H1 (cell line): ENCODE data around the gene CRAT. TPM values are rescaled to one million over a fixed set of nuclear protein-coding genes. Genes with fewer than 3 reads are reported as not detected.

Experiments used
- CTCF ChIA-PET: fragments of 300-600 bp; sonication (Branson Sonifier 250); formaldehyde crosslinking; loops from one replicate; lab custom pipeline; 2021; ENCODE audit not compliant: partially characterized antibody; lab: Charles Lee
- POLR2A ChIA-PET: fragments of 300-600 bp; sonication (Branson Sonifier 250); formaldehyde crosslinking; loops from one replicate; lab custom pipeline; 2021; ENCODE audit warnings: inconsistent platforms; ENCODE audit not compliant: partially characterized antibody; lab: Charles Lee
- DNase-seq, 2 experiments: peaks; one replicate each; pipeline versions ENCODE4 v3.0.0 to v3.0.0-alpha.2; 2010 to 2022; ENCODE audit warnings: low spot score in 2 of 2, low read depth in 1 of 2, mixed read lengths in 1 of 2
- FAIRE-seq: peaks from 2 replicates; lab custom pipeline; 2011; peaks lifted over from hg19 to GRCh38; lab: Jason Lieb, UNC
- H2AFZ ChIP-seq: 2 replicates; pipeline ENCODE4 v1.8.1; 2012; ENCODE audit warnings: low read length, inconsistent platforms
- H2AK5ac ChIP-seq: 2 replicates; pipeline ENCODE4 v1.6.1; 2013; ENCODE audit warnings: low read depth, low read length
- H2BK120ac ChIP-seq: replicated peaks from 2 replicates; pipeline ENCODE3; 2013; ENCODE audit warnings: low read depth, low read length, inconsistent platforms
- H2BK12ac ChIP-seq: 2 replicates; pipeline ENCODE4 v1.6.1; 2013; ENCODE audit warnings: low read depth, low read length
- H2BK15ac ChIP-seq: 2 replicates; pipeline ENCODE4 v1.6.1; 2013; ENCODE audit warnings: low read length
- H2BK20ac ChIP-seq: 2 replicates; pipeline ENCODE4 v1.6.1; 2013; ENCODE audit warnings: low read length
- H2BK5ac ChIP-seq: 2 replicates; pipeline ENCODE4 v1.6.1; 2013; ENCODE audit warnings: low read depth, low read length
- H3K14ac ChIP-seq: 2 replicates; pipeline ENCODE4 v1.6.1; 2013; ENCODE audit warnings: inconsistent platforms; ENCODE audit not compliant: insufficient read length
- H3K18ac ChIP-seq: 2 replicates; pipeline ENCODE4 v1.6.1; 2013; ENCODE audit warnings: low read length; ENCODE audit errors: extremely low read depth
- H3K23ac ChIP-seq: 2 replicates; pipeline ENCODE4 v1.6.1; 2013; ENCODE audit warnings: inconsistent platforms; ENCODE audit not compliant: insufficient read length
- H3K23me2 ChIP-seq: 2 replicates; pipeline ENCODE4 v1.6.1; 2013; ENCODE audit warnings: low read depth, low read length
- H3K27ac ChIP-seq: 2 replicates; pipeline ENCODE4 v1.6.1; 2011; ENCODE audit warnings: low read depth, low read length, inconsistent platforms
- H3K27me3 ChIP-seq, 4 experiments: replicated peaks in 1 of 4; 1 replicate in 1 of 4; 2 replicates in 3 of 4; pipeline versions ENCODE4 v1.6.1 to v1.8.1; 2011 to 2013; ENCODE audit warnings: low read length in 3 of 4, mild to moderate bottlenecking in 3 of 4, inconsistent platforms in 2 of 4, mixed read lengths in 2 of 4, moderate library complexity in 1 of 4; ENCODE audit not compliant: control insufficient read depth in 3 of 4, insufficient read depth in 3 of 4; ENCODE audit errors: extremely low read depth in 1 of 4
- H3K36me3 ChIP-seq, 4 experiments: 2 replicates each; pipeline versions ENCODE4 v1.6.1 to v1.8.1; 2011 to 2013; ENCODE audit warnings: mild to moderate bottlenecking in 4 of 4, low read length in 3 of 4, moderate library complexity in 2 of 4, control low read depth in 1 of 4, inconsistent platforms in 1 of 4; ENCODE audit not compliant: insufficient read depth in 4 of 4, control insufficient read depth in 2 of 4
- H3K4ac ChIP-seq: replicated peaks from 2 replicates; pipeline ENCODE3; 2013; ENCODE audit warnings: low read length, low read depth, mixed read lengths, inconsistent platforms; ENCODE audit not compliant: insufficient read length
- H3K4me1 ChIP-seq, 4 experiments: replicated peaks in 1 of 4; 1 replicate in 1 of 4; 2 replicates in 3 of 4; pipeline versions ENCODE4 v1.6.1 to v1.8.1; 2011 to 2013; ENCODE audit warnings: low read length in 3 of 4, inconsistent platforms in 2 of 4, mixed read lengths in 1 of 4; ENCODE audit not compliant: insufficient read depth in 4 of 4, control insufficient read depth in 3 of 4
- H3K4me2 ChIP-seq, 2 experiments: 2 replicates each; pipeline versions ENCODE4 v1.6.1 to v1.8.1; 2011 to 2013; ENCODE audit warnings: low read depth in 2 of 2, low read length in 2 of 2, control low read depth in 1 of 2, inconsistent platforms in 1 of 2, mild to moderate bottlenecking in 1 of 2; ENCODE audit not compliant: insufficient read depth in 1 of 2
- H3K4me3 ChIP-seq, 4 experiments: fragments of 200-600, 300-600 bp in 1 of 4; sonication (generic), shearing (Covaris generic), sonication (Bioruptor Twin) in 1 of 4; 2 replicates each; pipeline versions ENCODE4 v1.5.1 to v1.8.1; 2011 to 2016; ENCODE audit warnings: low read length in 4 of 4, low read depth in 3 of 4, control low read depth in 2 of 4, inconsistent platforms in 2 of 4, mild to moderate bottlenecking in 2 of 4, mixed read lengths in 1 of 4, moderate library complexity in 1 of 4; ENCODE audit not compliant: insufficient read depth in 2 of 4; ENCODE audit errors: extremely low read depth in 1 of 4
- H3K56ac ChIP-seq: replicated peaks from 2 replicates; pipeline ENCODE3; 2013; ENCODE audit warnings: low read depth, mild to moderate bottlenecking, mixed read lengths, low read length, inconsistent platforms; ENCODE audit not compliant: insufficient read length
- H3K79me1 ChIP-seq: 2 replicates; pipeline ENCODE4 v1.6.1; 2013; ENCODE audit warnings: low read depth, low read length, control low read depth
- H3K79me2 ChIP-seq, 2 experiments: 2 replicates each; pipeline versions ENCODE4 v1.6.1 to v1.8.1; 2012 to 2013; ENCODE audit warnings: low read length in 2 of 2, mild to moderate bottlenecking in 2 of 2, inconsistent platforms in 1 of 2; ENCODE audit not compliant: insufficient read depth in 2 of 2, control insufficient read depth in 1 of 2
- H3K9ac ChIP-seq, 4 experiments: replicated peaks in 1 of 4; 1 replicate in 1 of 4; 2 replicates in 3 of 4; pipeline versions ENCODE4 v1.6.1 to v1.8.1; 2011 to 2013; ENCODE audit warnings: low read depth in 3 of 4, low read length in 3 of 4, control low read depth in 2 of 4, mild to moderate bottlenecking in 2 of 4, moderate library complexity in 2 of 4, inconsistent platforms in 1 of 4; ENCODE audit errors: extremely low read depth in 1 of 4
- H3K9me3 ChIP-seq, 2 experiments: 2 replicates each; pipeline versions ENCODE4 v1.6.1 to v1.8.1; 2012 to 2013; ENCODE audit warnings: mild to moderate bottlenecking in 2 of 2, moderate library complexity in 2 of 2, control low read depth in 1 of 2, inconsistent platforms in 1 of 2, low read depth in 1 of 2, low read length in 1 of 2, mixed read lengths in 1 of 2; ENCODE audit not compliant: insufficient read depth in 2 of 2
- H4K20me1 ChIP-seq, 2 experiments: replicated peaks in 1 of 2; 2 replicates each; pipeline versions ENCODE3 to v1.8.1; 2011 to 2013; ENCODE audit warnings: inconsistent platforms in 2 of 2, low read length in 2 of 2, mild to moderate bottlenecking in 1 of 2; ENCODE audit not compliant: insufficient read depth in 2 of 2, control insufficient read depth in 1 of 2
- H4K5ac ChIP-seq: 2 replicates; pipeline ENCODE4 v1.6.1; 2013; ENCODE audit warnings: low read length, low read depth, mixed read lengths, inconsistent platforms; ENCODE audit not compliant: insufficient read length
- H4K8ac ChIP-seq: 2 replicates; pipeline ENCODE4 v1.8.0; 2013; ENCODE audit warnings: mild to moderate bottlenecking, moderate library complexity, low read length, inconsistent platforms; ENCODE audit not compliant: insufficient read depth; ENCODE audit errors: extremely low read depth
- H4K91ac ChIP-seq: replicated peaks from 2 replicates; pipeline ENCODE3; 2013; ENCODE audit warnings: low read length, mixed read lengths, inconsistent platforms; ENCODE audit not compliant: insufficient read length
- FOSL1 ChIP-seq: IDR thresholded peaks from 2 replicates; pipeline ENCODE4 v1.6.1; 2011; ENCODE audit warnings: mild to moderate bottlenecking, low read depth, low read length, moderate library complexity; ENCODE audit not compliant: insufficient read depth
- GTF2F1 ChIP-seq: IDR thresholded peaks from 2 replicates; pipeline ENCODE4 v1.6.1; 2012; ENCODE audit warnings: low read depth, low read length, improper control_type of control experiment, borderline replicate concordance
- KDM1A ChIP-seq: fragments of 200-600, 300-600 bp; sonication (generic); IDR thresholded peaks from 2 replicates; pipeline ENCODE4 v1.7.1; 2016; ENCODE audit warnings: mild to moderate bottlenecking, low read length, borderline replicate concordance
- MAFK ChIP-seq: IDR thresholded peaks from 2 replicates; pipeline ENCODE4 v1.6.1; 2012; ENCODE audit warnings: low read depth, mild to moderate bottlenecking, improper control_type of control experiment, low read length
- POLR2A ChIP-seq, 2 experiments: IDR thresholded peaks; 1 replicate in 1 of 2; 2 replicates in 1 of 2; pipeline ENCODE4 v1.6.1; 2011; ENCODE audit warnings: low read depth in 2 of 2, low read length in 2 of 2, mild to moderate bottlenecking in 2 of 2; ENCODE audit errors: control extremely low read depth in 1 of 2
- RNF2 ChIP-seq: fragments of 200-900, 300-1000 bp; sonication (generic); IDR thresholded peaks from 2 replicates; pipeline ENCODE4 v1.7.1; 2016; ENCODE audit warnings: borderline replicate concordance, low read depth, mild to moderate bottlenecking, antibody characterized with exemption, low read length; ENCODE audit not compliant: poor library complexity, severe bottlenecking; ENCODE audit errors: missing control alignments
- WGBS, 2 experiments: shearing (Covaris generic) in 1 of 2; methylation state at CpG; one replicate each; pipeline versions ENCODE4 v1.1.6 to v1.1.7; 2013 to 2015; ENCODE audit warnings: low lambda C conversion rate in 2 of 2, mixed read lengths in 2 of 2, inconsistent platforms in 1 of 2, low coverage in 1 of 2, missing lambda C conversion rate in 1 of 2; ENCODE audit not compliant: insufficient replicate concordance in 2 of 2, insufficient coverage in 1 of 2, insufficient read length in 1 of 2; ENCODE audit errors: extremely low coverage in 1 of 2, missing lambda C conversion rate in 1 of 2; 5-methylcytosine and 5-hydroxymethylcytosine counted together
- polyA plus RNA-seq, 7 experiments: library from polyadenylated mRNA; depleted of rRNA in 3 of 7; stranded (reverse) in 5 of 7; unstranded in 2 of 7; fragments of >200 nt in 5 of 7; fragments of 200-250 nt in 2 of 7; gene quantifications; 1 replicate in 5 of 7; 2 replicates in 1 of 7; 4 replicates in 1 of 7; pipeline versions ENCODE4 v1.2.1 to v1.2.3, GENCODE V29; 2011 to 2013; ENCODE audit warnings: missing spikeins in 2 of 7, mixed read lengths in 2 of 7
- total RNA-seq: library from RNA; stranded (reverse); fragmentation: NEBNext Ultra II Directional; extraction: Animal tissue kit (Norgen Biotek cat#: 25700); gene quantifications from 2 replicates; pipeline ENCODE4 v1.2.1, GENCODE V29; 2021
- TF ChIP-seq, protein P1 (sequence below): IDR thresholded peaks from 2 replicates; pipeline ENCODE4 v1.6.1; 2011; ENCODE audit warnings: low read depth, mild to moderate bottlenecking, low read length; ENCODE audit not compliant: insufficient read depth
- TF ChIP-seq, protein P2 (sequence below): IDR thresholded peaks from 2 replicates; pipeline ENCODE4 v1.6.1; 2012; ENCODE audit warnings: inconsistent platforms

CRAT gene
- total and polyA plus RNA-seq, 2 of the 8 experiments (the other 6 are each of a cell fraction or from before 2014, with no cell fraction given): 8.2 to 17.3 TPM

DNA sequence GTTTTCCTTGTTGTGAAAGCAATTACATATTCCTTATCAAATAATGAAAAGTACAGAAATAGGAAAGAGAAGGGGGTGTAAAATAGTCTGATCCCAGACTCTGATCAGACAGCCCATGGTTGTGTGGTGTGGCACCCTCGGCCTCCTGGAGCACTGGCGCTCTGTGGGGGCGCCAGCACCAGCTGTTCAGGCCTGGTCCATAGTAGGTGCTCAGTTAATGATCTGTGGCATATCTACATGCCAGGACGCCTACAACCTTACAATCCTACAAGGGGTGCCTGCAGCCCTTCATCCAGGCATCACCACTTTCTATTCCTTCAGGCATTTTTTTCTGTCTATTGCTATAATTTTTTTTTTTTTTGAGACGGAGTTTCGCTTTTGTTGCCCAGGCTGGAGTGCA, 57.6 kb downstream of the CRAT start:
- H3K79me1 ChIP-seq: no peaks in the 10 kb centered on the region
- H3K56ac ChIP-seq: no peak overlapping the region
- no peak overlapping the region for H2AK5ac ChIP-seq
- no peaks in the 10 kb centered on the region for H3K27me3 ChIP-seq
- no peak overlapping the region for H4K8ac ChIP-seq
- no peak overlapping the region for H2AFZ ChIP-seq
- no peak overlapping the region for H3K4me3 ChIP-seq
- no peaks in the 10 kb centered on the region for H3K23me2 ChIP-seq
- no peaks in the 10 kb centered on the region for H3K4me1 ChIP-seq
- H2BK15ac ChIP-seq: no peak overlapping the region
- H3K23ac ChIP-seq: no peak overlapping the region
- H2BK12ac ChIP-seq: no peak overlapping the region
- H3K9me3 ChIP-seq: no peaks in the 10 kb centered on the region
- H3K4ac ChIP-seq: no peak overlapping the region
- H3K4me2 ChIP-seq: no peak overlapping the region
- no peaks in the 10 kb centered on the region for H3K79me2 ChIP-seq
- no peak overlapping the region for H3K18ac ChIP-seq
- no peak overlapping the region for H3K14ac ChIP-seq
- H3K9ac ChIP-seq: no peak overlapping the region
- WGBS, 2 experiments: 87% methylated on average over 6 of the region's 6 CpGs; no CpG with 5 or more reads in 1 of the 2 experiments
- no peak overlapping the region for H4K91ac ChIP-seq
- H2BK120ac ChIP-seq: no peak overlapping the region
- no peak overlapping the region for H2BK5ac ChIP-seq
- no peak overlapping the region for H3K27ac ChIP-seq
- DNase-seq (no peak), FAIRE-seq (no peak)
- ChIA-PET POLR2A (interaction anchor here (0.7 to 1.2 kb wide), 2 partner anchors 17 to 24 kb away, joined by 3 read pairs; partner anchors contain the start of gene MIGA2), CTCF (interaction anchor here (1.3 kb wide), 1 partner anchor 60 kb away, joined by 3 read pairs; no protein-coding TSS in a partner anchor)
- H4K5ac ChIP-seq: no peak overlapping the region
- H3K36me3 ChIP-seq: peaks cover 4 to 24% (median 9%) of the 10 kb centered on the region in 4 experiments; a peak in 7 of 8 replicates
- H4K20me1 ChIP-seq: peaks cover 0 to 2% of the 10 kb centered on the region in 2 experiments
- TF ChIP-seq, protein P1, sequence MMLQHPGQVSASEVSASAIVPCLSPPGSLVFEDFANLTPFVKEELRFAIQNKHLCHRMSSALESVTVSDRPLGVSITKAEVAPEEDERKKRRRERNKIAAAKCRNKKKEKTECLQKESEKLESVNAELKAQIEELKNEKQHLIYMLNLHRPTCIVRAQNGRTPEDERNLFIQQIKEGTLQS: no peak
- no peak for TF ChIP-seq POLR2A (IDR thresholded peaks at IDR 0.05; ENCODE audit: control extremely low read depth in 1 of 2, low read depth in 2 of 2, low read length in 2 of 2)
- TF ChIP-seq GTF2F1: no peak
- TF ChIP-seq MAFK: no peak
- TF ChIP-seq, protein P2, sequence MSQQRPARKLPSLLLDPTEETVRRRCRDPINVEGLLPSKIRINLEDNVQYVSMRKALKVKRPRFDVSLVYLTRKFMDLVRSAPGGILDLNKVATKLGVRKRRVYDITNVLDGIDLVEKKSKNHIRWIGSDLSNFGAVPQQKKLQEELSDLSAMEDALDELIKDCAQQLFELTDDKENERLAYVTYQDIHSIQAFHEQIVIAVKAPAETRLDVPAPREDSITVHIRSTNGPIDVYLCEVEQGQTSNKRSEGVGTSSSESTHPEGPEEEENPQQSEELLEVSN: no peak
- no peak for TF ChIP-seq KDM1A
- no peak for TF ChIP-seq RNF2
- no peak for TF ChIP-seq FOSL1
- H2BK20ac ChIP-seq: no peak overlapping the region
